Activated naive CD4-positive, alpha-beta T cell treated with anti-CD3 and anti-CD28 coated beads, Interleukin-2, amount 50 U/mL, for 16 hours (primary cell): ENCODE measurements around the gene KRT81.
"Not testable (repeated sequence)": the region's sequence is repeated elsewhere in the genome, so short reads cannot be mapped to it uniquely, and the experiment has no call there.

Experiments used
- DNase-seq: peaks from one replicate; pipeline ENCODE4 v3.0.0-alpha.2; 2020

The KRT81 gene

DNA sequence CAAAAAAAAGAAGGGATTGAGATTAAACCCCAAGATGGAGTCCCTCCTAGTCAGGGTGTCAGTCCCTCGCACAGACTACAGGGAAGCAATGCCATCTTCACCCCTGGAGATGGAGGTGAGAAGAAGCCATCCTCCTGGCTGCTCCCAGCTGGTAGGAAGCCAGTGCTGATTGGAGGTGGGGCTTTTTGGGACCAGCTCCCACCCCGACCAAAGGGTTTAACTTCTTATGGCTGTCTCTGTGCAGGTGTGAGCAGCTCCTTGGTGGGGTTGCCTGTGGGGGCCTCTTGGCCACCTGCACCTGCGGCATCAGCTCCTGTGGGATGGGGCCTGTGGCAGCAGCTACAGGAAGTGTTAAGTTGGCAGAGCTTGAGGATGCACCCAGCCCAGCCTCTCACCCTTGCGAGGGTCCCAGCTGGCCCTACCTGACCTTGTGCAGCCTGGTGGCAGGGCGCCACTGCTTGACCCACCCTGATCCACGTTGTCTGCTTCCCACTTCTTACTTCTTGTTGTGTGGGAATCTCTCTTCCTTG is 20.7 kb downstream of the KRT81 start:
- DNase-seq, result no peak

DNA sequence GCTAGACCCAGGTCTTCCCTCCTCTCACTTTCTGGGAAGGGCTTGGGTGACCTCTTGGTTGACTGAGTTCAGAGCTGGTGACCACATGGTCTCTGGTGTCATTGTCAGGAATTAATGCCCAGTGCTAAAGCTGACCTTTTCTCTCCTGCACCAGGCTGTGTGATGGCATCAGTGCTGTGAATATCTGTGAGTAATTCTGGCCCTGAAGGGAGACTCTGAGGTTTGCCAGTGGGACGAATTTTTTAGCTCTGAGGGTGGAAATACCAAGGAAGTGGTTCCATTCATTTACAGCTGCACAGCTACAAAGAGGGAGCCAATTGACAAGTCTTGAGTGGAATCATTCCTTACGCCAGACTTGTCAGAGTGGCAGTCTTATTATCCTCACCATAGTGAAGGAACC is 23.1 kb downstream of the KRT81 start:
- DNase-seq, result no peak

DNA sequence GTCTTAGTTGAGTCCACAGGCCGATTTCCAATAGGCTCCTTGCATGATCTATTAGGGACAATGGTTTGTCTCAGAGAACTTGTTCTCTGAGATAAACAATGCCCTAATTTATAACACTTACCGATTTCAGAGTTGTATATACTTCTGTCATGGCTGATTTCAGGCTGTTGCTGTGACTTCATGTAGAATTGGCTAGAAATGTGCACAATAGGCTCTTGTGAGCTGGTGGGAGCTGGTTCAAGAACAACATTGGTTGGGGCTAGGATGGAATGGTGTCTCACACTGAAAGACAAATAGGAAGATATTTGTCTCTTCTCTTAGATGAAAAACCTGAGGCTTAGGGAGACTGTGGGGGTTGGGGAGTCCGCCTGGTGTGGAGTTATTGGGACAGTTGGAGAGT is 23.6 kb downstream of the KRT81 start:
- DNase-seq, result no peak

DNA sequence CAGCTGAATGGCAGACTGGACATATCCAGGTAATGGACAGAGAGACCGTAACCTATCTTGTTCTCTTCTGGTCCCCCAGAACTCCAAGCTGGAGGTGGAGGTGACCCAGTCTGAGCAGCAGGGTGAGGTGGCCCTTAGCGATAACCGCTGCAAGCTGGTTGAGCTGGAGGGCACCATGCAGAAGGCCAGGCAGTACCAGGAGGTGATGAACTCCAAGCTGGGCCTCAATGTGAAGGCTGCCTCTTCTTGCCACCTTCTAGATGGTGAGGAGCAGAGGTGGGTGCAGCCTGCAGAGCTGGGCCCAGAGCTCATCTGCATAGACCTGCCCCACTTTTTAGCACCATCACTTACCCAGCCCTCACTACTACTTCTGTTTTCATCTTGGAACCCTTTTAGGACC is 24.1 kb downstream of the KRT81 start:
- DNase-seq, result no peak

DNA sequence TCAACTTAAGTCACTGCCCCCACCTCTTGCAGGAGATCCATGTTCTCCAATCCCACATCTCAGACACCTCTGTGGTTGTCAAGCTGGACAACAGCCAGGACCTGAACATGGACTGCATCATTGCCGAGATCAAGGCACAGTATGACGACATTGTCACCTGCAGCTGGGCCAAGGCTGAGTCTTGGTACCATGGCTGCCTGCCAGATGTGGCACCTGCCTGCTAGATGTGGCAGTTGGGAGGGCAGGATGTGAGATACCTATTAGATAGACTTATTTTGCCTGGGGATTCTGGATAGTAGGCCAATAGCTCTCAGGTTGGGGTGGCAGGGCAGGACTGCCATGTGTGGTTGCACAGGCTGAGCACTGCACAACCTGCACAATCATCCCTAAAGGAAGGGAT is 24.8 kb downstream of the KRT81 start:
- no peak for DNase-seq

DNA sequence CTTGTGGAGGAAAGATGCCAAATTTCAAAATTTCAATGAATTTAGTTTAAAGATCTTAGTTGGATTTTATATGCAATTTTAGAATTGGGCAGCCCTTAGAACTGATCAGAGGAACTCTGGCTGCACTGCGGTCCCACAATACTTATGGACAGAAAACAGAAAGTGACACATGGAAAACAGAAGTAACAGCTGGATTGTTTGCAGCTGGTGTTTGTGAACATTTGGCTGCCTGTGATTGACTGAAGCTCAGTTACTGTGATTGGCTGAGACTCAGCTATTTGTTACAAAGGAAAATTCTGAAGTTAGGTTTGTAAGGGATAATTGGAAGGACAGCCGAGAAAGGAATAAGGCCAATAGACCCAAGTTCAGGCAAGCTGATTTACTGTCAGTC is 26.9 kb downstream of the KRT81 start:
- DNase-seq, result no peak

DNA sequence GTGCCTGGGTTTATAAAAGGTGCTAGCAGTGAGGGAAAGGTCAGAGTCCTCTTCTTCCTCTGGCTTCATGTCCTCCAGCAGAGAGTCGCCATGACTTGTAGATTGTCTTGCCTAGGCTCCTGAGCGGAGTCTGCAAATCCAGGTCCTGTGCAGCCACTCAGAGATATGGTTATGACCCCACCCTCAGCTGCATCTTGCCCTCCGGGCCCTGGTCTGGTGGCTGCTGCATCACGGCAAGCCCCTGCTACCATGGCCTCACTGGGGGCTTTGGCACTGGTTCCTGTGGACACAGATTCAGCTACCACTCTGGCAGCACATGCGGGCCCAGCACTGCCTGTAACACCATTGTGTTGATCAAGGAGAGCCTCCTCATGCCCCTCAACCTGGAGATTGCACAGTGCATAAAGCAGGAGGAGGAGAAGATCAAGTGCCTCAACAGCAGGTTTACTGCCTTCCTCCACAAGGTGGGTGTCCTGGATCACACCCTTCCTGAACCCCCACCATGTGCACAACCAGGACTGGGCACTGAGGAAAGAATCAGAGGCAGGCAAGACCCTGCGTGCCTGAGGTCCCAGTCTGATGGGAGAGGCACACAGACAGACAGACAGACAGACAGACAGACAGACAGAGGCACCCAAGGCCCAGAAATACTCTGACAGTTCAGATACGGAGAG is 27.4 kb downstream of the KRT81 start:
- DNase-seq, result no peak

DNA sequence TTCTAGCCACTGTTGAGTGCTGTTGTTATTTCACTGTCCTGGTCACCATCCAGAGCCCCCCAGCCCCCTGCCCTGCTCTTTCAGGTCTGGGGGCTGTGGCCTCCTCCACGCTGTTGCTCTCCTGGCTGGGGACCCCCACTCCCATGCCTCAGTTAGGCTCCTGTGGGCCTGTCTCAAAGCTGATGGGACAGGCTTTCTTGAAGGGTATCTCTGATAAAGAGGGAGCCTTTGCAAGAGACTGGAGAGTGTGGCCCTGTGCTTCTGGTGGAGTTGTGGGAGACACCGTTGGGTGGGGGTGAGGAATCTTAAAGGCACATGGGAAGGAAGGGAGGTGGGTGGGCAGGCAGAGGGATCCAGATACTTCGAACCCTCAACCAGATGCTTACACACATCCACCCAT is 29.0 kb downstream of the KRT81 start:
- DNase-seq, result no peak

DNA sequence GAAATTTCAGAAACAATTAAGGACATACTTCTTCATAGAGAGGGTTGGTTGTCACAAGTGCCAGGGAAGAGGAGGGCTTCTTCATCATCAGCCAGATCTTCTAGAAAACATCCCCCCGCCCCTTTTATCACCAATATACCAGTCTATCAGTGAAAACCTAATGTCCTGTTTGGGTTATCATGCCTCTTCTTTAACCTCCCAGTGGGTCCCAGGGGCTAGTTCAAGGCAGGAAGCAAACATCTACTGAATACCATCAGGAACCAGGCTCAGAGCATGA is 30.2 kb downstream of the KRT81 start:
- DNase-seq, result no peak

DNA sequence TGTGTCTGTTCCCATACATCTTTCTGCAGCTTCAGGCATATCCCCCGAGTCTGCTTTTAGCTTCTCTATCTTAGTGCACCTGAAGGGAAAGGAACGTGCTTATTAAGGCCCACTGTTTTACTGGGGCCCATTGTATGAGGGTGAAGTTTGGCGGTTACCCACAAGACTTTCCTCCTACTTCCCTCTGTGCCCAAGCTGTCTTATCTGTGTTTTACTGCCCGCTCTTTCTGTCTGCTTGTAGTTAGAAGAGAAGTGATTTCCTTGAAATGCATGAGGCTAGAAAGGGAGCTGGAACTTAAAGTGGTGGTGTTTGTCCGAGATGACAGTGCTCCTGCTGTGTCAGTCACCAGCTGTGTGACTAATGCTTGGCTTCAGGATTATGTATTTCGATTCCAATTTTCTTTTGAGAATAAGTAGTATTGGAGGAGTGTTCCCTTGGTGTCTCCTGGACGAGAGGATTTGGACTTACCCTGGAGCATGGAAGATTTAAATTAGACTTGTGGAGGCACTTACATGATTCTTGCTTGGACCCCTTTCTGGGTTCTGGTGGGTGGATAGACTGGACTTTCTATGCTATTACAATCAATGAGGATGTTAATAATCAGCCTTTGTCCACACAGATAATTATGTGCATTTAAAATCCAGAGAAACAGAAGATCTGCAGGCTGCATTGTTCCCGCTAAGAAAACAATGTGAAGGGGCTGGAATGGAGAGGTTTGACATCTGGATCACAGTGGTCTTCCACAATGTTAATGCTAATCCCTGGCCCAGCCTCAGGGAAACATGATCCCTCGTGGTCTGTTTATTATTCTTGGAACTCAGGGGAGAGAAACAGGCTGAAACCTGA is 30.8 kb downstream of the KRT81 start:
- DNase-seq, result no peak

DNA sequence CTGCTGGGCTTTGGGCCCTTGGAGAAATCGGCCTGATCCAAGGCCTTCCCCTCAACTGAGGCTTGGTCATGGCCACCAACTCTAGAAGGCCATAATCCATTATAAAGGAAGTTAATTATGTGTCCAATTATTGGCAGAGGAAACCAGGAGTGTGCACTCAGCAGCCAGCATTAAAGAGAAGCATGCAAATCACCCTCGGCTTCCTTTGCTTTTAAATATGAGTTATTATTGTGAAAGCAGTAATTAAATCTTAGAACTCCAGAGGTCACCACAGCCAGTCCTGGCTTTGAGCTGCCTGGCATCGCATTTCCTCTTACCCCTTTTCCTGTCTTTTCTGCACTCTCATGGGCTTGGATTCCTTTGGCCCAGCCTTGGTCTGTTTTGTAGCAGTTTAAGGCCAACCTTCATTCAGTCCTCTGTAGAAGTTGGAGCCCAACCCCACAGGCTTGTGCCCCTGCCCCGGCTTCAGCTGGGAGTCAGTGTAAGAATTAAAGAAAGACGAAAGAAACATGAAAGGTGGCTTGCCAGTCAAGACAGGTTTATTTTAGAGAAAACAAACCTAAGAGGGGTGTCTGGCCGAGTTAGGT is 31.6 kb downstream of the KRT81 start:
- DNase-seq, result no peak

DNA sequence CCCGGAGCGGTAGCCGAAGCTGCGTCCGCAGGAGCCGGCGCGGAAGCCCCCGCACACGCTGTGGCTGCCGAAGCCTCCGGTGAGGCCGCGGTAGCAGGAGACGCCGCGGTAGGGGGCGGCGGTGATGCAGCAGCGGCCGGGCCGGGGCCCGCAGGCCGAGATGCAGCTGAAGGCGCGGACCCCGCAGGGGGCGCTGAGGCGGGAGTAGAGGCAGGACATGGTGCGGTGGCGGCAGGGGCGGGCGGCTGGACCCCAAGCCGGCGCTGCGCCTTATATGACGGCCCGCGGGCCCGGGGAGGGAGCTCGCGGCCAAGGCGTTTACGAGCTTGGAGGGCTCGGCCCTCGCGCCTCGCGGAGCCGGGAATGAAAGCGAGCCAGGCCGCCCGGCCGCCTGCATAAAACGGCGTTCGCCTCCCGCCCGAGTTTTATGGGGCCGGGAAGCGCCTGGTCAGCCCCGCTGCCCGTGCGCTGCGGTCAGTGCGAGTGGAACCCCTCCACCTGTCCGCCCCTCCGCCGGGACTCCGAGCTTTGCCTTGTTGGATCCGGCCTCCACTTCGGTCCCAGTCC is 32.9 kb downstream of the KRT81 start:
- no peak for DNase-seq

DNA sequence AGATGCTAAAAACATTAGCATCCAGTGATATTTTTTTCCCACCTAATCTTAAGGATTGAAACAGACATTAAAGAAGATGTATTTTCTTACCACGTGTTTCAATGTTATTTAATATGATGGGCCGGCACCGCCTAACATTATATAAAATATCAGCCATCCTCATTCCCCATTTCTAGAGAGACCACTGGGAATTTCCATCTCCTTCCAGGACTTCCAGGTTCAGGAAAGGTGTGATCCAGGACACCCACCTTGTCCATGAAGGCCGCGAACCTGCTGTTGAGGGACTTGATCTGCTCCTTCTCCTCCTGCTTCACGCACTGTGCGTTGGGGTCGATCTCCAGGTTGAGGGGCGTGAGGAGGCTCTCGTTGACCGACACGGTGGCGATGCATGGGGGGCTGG is 33.4 kb downstream of the KRT81 start:
- not testable (repeated sequence) for DNase-seq

DNA sequence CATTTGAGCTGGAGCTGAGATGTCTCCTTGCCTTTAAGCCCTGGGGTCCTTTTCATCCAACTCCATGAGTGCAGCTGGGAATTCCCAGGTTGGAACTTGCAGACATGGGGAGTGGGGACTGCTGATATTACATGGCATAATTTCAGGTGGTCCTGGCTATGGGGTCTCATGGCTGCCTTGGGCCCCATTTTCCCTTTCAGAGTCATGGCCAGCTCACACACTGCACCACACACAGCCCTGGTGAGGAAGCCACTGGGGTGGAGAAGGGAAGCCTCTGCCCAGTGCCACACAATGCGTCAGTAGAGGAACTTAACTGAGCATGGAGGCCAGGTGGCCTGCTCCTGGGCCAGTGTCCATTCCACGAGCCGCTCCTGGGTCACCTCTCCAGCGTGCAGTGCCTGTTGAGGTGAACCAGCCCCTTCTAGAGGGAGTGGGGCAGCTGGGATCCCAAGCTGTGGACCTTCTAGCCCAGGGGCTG is 34.2 kb downstream of the KRT81 start:
- no peak for DNase-seq

DNA sequence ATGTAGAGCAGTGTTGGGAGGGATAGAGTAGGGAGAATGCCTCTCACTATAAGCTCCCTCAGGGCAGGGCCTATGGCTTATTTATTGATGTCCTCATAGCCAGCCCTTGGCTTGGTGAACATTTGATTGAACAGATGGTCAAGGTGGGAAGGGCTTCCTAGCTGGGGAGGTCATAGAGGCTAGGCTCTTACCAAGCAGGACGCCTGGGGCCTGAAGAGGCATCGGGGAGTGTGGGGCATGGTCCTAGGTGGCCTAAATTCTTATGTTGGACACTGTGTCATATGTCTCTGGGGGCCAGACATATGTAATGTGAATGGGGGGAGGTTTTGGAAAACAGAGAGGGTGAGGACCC is 34.8 kb downstream of the KRT81 start:
- DNase-seq, result no peak

DNA sequence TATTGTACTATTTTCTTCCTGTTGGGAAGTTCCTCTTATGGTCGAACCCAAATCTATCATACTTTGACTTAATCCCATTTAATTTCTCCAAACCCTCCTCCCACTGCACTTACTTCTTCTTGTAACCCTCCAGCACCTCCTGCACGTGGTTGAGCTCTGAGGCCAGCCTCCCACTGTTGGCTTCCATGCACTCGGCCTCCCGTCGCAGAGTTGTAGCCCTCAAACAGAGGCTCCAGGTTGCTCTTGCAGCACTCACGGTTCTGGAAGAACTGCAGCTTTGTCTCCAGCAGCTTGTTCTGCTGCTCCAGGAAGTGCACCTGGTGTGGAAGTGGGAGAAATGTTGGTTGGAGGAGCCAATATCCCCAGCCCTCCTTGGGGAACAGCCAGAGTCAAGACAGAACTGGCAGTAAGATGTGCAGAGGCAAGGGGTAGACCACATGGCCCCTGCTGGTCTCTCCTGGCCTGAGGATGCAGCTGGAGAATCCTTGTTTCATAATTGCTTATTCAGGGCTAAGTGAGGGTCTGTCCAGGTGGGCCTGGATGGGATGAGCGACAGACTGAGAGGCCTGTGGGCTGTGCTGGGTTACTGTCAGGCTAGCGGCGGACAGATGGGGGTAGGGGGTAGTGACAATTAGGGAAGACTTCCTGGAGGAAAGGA is 35.3 kb downstream of the KRT81 start:
- no peak for DNase-seq

DNA sequence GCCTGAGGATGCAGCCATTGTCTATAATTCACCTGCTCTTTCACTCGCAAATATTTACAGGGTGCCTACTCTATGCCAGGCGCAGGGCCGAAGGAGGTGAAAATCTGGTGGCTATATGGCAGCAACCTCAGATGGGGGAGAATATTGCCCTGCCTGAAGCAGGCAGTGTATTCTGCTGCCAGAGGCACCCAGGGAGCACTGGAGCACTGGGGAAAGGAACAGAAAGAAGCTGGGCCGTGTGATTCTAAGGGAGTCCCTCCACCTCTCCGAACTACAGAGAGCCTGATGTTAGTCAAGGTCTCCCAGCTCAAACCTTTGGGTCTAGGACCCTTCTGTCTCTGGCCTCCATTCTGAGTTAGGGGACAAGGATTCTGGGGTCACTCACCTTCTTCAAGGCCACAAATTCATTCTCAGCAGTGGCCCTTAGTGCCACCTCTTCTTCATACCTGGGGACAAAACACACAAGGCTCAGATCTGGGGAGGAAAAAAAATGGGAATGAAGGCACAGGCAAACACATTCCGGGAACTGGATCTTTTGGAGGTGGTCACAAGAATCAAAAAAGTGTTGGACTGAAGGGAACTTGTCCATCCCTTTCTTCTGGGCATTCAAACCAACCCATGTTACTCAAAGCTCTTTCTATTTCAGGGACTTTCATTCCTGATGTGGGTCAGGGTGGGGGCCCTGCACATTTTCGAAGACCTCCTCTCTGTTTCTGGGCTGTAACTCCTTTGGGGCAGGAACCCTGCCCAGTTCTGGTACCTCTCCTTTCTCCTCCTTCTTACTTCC is 36.2 kb downstream of the KRT81 start:
- DNase-seq, result no peak

DNA sequence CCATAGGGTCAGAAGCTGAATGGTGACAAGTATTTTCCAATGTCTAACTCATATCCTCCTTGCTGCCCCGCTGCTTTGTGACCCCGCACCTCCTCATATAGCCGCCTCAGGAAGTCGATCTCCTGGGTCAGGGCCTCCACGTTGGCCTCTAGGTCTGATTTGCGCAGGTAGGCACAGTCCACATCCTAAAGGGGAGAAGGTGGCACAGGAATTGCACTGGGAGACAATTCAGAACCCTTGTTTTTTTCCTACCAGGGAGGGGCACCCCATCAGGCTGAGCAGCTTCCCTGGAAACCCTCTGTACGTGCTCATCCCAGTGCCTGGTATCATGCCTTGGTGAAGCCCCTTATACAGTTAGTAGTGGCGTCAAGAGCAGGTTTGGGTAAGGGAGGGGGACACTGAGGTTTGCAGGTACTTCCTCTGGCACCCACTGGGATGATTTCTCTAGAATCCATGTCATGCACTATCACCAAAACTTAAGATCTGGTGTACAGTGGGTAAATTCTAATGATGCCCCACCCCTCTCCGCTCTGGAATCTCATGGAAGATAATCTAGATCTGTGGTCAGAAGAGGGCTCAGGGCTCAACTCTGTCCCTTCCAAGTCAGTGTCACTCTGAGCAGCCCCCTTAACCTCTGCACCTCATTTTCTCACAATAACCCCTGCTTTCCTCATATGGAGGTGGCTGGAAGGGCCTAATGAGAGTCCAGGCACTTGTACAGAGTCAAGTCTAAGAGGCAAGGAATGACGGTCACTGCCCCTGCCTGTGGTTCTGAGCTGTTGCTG is 37.0 kb downstream of the KRT81 start:
- DNase-seq, result no peak

DNA sequence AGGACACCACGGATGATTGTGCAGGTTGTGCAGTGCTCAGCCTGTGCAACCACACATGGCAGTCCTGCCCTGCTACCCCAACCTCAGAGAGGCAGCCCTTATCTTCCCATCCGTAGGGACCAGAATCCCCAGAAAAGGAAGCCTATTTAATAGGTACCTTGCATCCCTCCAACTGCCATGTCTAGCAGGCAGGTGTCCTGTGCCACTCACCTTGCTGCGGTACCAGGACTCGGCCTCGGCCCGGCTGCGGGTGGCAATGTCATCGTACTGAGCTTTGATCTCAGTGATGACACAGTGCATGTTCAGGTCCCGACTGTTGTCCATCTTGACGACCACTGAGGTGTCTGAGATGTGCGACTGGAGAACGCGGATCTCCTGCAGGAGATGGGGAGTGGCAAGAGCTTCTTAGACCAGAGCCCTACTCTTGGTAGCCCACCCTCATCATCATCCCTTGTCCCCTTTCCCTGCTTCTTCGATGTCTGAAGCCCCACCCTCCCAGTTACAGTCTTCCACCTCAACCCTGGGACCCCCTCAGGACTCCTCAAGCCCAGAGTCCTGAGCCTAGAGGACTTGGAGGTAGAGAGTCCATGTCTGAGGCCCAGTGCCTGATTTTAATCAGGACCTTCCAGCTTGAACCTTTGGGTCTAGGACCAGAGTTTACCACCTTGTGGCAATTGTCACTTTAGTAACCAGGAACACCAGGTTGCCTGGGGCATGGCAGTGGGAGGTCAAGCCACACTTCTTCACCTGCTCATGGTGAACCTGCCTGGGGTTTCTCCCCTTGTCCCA is 37.7 kb downstream of the KRT81 start:
- DNase-seq, result no peak

DNA sequence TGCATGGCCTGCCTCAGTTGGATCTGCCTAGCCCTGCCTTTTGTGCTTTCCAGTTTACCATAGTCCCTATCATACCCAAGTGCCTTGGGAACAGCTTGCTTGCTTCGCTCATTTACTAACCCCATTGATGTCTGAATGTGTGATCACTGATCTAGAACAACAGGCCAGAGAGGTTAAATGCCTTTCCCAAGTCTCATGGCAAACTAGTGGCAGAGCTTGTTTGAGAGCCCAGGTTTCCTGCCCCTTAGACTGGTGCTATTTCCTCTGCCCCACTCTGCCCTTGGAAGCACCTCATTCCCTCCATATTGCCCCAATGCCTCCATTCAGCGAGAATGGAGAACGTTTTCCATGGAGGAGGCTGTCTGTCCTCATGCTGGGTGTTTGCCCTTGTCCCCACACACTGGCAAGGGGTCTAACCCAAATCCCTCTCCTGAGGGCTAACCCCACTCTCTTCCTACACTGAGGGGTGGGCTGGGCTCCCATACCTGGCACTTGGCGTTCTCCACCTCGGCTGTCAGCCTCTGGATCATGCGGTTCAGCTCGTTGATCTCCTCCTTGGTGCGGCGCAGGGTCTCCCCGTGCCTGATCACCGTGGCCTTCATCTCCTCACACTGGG is 38.5 kb downstream of the KRT81 start:
- DNase-seq, result no peak
